Measurements from ENCODE around the gene SRGAP3.

SRGAP3 gene

DNA sequence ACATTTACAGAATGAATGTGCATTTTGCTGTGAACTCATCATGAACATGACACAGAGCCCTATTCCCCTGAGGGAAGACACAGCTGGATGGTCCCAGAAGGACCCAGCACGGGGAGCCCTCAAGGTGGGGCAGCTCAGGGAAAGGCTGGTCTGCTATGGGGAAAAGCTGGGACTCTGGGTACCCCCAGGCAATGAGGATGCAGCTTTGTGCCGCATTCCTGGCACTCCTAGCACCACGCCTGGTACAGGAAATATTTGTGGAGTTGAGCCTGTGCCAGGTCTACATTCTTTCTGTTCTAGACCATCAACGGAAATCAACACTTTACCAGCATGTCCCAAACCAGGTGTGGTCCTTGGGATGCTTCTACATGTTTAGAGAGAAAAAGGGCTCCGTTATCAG is 74.0 kb downstream of the SRGAP3 start:
- FAIRE-seq (no peak), DNase-seq (ENCODE audit: low spot score) (no peak)

DNA sequence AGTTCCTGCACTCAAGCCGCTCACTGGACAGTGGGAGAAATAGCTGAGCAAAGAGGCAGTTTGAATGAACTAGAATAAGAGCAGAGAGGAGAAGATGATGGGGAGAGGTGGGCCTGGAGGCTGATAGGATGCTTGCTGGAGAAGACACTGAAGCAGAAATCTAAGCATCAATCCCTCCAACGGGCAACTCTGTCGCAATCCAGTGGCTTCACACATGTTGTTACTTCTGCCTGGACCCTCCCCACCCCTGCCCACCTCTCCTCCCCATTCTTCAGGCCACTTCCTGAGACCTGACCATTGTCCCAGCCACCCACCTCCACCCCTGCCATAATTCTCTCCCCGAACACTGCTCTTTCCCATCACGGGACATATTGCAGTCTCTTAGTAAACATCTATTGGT is 76.0 kb downstream of the SRGAP3 start:
- FAIRE-seq (no peak), DNase-seq (ENCODE audit: low spot score) (no peak)

DNA sequence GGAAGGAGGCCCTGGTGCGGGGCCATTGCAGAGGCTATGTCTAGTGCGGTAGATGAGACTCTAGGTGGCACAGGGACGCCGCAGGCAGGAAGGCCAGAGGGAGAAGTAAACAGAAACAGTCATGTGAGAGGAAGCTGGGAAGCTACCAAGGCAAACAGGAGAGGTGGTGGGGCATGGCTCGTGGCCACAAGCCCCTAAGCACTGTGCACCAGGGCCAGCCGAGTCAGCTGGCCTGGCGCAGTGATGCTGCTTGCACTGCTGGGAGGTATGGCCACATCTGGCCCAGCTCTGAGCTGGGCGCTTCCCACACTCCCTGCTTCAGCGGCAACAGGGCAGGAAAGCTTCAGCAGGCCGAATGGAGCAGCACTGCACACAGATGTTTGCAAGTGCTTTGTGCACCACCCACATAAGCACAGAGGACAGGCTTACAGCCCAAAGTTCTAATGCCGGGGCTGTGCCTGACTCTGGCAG is 76.6 kb downstream of the SRGAP3 start:
- DNase-seq (ENCODE audit: low spot score) (no peak), FAIRE-seq (no peak)

DNA sequence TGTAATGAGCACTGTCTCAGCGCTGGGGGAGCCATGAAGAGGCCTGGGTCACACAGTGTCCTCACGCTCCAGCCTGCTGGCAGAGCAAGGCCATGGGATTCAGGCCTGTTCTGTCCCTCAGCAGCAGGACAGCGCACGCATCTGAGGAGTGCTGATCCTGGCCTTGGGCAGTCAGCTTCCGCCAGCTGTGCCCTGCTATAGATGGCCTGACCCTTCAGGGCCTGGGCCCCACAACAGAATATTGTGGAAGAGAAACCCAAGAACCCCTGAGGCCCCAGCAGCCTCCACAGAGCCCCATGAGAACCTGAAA is 78.6 kb downstream of the SRGAP3 start:
- FAIRE-seq: no peak
- no peak for DNase-seq (ENCODE audit: low spot score)

- DNase-seq (ENCODE audit: low spot score): no peak
- FAIRE-seq: no peak
These were observed 79.2 kb downstream of the SRGAP3 start for GRCh38 chr3:9169956-9170850.

DNA sequence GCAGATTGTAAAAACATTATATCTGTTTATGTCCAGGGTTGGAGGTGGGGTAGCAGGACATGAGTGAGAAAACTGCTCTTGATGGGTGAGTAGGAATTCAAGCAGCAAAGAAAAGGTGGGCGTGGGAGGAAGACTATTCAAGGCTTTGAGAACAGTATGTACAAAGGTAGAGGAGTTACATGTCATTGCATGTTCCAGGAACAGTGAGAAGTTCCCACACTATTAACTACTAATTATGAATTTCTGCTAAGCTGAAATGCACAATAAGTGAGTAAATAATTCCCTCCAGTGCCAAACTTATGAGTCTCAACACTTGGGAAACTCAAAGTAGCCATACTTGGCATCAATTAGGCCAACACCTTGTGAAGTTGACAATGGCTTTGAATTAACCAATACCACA is 80.1 kb downstream of the SRGAP3 start:
- FAIRE-seq (no peak), DNase-seq (ENCODE audit: low spot score) (no peak)

- no peak for DNase-seq (ENCODE audit: low spot score)
- no peak for FAIRE-seq
These were observed 81.2 kb downstream of the SRGAP3 start for GRCh38 chr3:9168241-9168741.

- DNase-seq (ENCODE audit: low spot score) (no peak), FAIRE-seq (no peak)
These were observed 82.2 kb downstream of the SRGAP3 start for GRCh38 chr3:9167222-9167621.

GRCh38 chr3:9165421-9165820 is 84.0 kb downstream of the SRGAP3 start:
- FAIRE-seq: no peak
- DNase-seq (ENCODE audit: low spot score): no peak

GRCh38 chr3:9163289-9163688 is 86.2 kb downstream of the SRGAP3 start:
- DNase-seq (ENCODE audit: low spot score): no peak
- no peak for FAIRE-seq

DNA sequence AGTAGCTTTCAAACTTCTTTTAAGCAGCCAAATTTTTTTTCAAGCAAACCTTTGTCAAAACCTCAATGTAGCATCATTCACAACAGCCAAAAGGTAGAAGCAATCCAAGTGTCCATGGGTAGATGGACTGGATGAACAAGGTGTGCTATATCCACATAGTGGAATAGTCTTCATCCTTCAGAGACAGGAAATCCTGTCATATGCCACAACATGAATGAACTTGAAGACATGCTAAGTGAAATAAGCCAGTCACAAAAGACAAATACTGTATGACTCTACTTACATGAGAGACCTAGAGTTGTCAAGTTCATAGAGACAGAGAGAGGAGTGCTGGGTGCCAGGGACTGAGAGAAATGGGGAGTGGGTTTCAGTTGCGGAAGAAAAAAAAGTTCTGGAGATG is 87.6 kb downstream of the SRGAP3 start:
- no peak for FAIRE-seq
- DNase-seq (ENCODE audit: low spot score): no peak

DNA sequence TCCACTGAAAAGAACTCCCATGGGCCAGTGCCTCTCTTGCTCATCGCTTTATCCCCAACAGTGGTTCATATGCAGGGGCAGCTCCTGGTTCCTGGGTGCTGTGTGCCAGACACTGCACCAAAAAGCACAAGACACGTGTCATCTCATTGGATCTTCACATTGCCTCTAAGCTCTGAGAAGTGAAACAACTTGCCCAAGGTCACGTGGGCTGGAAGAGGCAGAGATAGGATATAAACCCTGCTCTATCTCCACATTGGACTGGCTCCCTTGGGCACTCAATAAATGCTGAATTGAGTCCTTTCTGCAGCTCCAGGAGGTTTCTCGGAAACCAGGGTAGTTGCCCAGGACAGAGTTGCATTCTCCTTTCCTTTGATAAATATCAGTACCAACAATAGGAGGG is 88.1 kb downstream of the SRGAP3 start:
- FAIRE-seq: no peak
- DNase-seq (ENCODE audit: low spot score): no peak

DNA sequence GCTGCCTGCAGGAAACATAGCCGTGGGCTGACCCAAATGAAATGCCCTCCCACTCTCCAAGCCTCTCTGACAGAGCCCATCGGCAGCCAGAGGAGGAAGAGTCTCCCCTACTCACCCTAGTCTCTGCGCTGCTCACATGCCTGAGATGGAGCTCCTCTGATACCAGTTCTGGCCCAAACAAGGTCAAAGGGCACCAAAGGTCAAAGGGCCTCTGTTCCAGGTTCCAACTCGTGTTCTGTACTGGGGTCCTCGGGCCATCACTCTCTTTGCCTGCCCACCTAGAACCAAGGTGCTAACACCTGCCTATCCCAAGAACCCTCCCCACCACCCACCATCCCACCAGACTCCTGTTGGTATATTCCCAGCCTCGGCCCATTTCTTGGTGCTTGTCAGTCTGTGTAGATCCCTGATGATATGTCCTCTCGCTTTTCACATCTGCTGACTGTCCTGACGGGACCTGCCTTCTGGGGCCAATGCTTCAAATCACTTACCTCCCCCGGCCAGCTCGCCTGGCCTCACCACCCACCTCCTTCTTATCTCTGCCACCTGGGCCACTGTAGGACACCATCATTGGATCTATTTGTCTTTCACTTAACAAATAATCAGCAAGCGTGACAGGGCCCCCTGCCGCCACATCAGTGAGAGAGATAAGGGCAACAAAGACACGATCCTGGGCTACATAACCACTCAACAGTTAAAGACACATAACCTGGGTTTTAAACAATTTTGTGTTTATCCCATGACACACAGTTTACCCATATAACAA is 90.4 kb downstream of the SRGAP3 start:
- FAIRE-seq: no peak

DNA sequence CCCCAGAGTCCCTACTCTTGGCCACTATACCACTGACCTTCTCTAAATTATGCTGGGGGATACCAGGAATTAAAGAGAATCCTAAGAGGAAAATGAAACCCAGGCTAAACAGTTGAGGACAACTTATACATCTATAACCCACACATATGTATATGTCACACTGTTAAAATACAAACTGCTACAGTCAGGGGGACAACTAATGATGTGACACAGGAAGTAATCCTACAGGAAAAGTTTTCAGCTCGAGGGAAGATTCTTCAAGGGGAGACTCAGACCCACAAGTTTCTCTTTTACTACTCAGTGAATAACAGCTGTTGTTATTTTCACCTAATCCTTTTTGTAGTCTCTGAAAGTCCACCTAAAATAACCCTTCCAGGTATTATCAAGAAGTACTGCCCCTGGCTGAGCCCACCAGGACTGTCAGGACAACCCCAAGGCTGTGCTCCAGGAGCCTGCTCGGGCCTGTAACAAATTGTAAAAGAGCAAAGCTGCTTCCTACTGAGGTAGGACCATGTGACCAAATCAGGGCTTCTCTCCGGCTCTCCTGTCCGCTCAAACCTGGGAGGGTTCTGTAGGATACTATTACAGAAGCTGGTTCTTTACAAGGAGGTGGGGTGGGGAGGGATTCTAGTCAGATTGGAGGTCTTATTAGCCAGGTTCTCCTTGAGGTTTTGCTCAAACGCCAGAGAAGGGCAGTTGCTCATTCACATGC is 91.6 kb downstream of the SRGAP3 start:
- DNase-seq (ENCODE audit: low spot score): no peak

More for the DNA sequence above, 90.4 kb downstream of the SRGAP3 start:
- DNase-seq (ENCODE audit: low spot score): no peak

GRCh38 chr3:9156604-9157003 is 92.8 kb downstream of the SRGAP3 start:
- FAIRE-seq (no peak), DNase-seq (ENCODE audit: low spot score) (no peak)

More for the DNA sequence above, 91.6 kb downstream of the SRGAP3 start:
- FAIRE-seq: no peak

- FAIRE-seq (no peak), DNase-seq (ENCODE audit: low spot score) (no peak)
These were observed 94.4 kb downstream of the SRGAP3 start for GRCh38 chr3:9155028-9155427.

GRCh38 chr3:9153904-9154619 is 95.4 kb downstream of the SRGAP3 start:
- DNase-seq (ENCODE audit: low spot score) (no peak), FAIRE-seq (no peak)

DNA sequence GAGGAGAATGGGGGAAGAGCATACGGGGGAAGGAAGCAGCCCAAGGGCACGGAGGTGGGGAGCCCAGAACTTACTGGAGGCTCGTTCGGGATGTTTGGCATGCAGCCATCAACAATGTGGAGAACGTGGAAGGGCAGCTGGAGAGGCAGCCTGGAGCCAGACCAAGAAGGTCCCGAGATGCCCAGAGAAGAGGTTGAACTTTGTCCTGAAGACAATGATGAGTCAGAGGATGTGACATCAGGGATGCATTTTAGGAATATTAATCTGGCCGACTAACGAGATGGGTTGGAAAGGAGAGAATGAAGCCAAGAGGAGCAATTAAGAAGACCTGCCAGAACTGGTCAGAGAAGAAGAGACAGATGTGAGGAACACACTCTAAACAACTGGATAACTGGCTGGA is 98.2 kb downstream of the SRGAP3 start:
- no peak for DNase-seq (ENCODE audit: low spot score)
- FAIRE-seq: no peak

- FAIRE-seq (no peak), DNase-seq (ENCODE audit: low spot score) (no peak)
These were observed 99.9 kb downstream of the SRGAP3 start for GRCh38 chr3:9149566-9149965.

- FAIRE-seq: no peak
These were observed 101.6 kb downstream of the SRGAP3 start for GRCh38 chr3:9147896-9148266.

GRCh38 chr3:9147215-9147895 is 102.1 kb downstream of the SRGAP3 start:
- DNase-seq (ENCODE audit: low spot score) (no peak), FAIRE-seq (no peak)

More at GRCh38 chr3:9147896-9148266, 101.6 kb downstream of the SRGAP3 start:
- DNase-seq (ENCODE audit: low spot score): no peak
